SK-N-SH (cell line): ENCODE results near the gene C7orf33. TPM values are rescaled to one million over a fixed set of nuclear protein-coding genes. Genes with fewer than 3 reads are reported as not detected.

Experiments
- CTCF ChIA-PET: fragments of 300-600, 350-600 bp; formaldehyde crosslinking; extraction: SDS; loops from one replicate; lab custom pipeline; 2021; lab: Yijun Ruan, JAX
- POLR2A ChIA-PET: fragments of 350-600 bp; sonication (Branson Sonifier 250); formaldehyde crosslinking; extraction: SDS; loops from one replicate; lab custom pipeline; 2020; ENCODE audit warnings: antibody characterized with exemption, inconsistent platforms; lab: Yijun Ruan, JAX
- DNase-seq: peaks from one replicate; pipeline ENCODE4 v3.0.0; 2012
- H2AFZ ChIP-seq: fragments of 200-600 bp; sonication (generic); 2 replicates; pipeline ENCODE4 v1.8.1; 2016; ENCODE audit warnings: antibody characterized with exemption, mild to moderate bottlenecking, low read depth
- H3F3A ChIP-seq: fragments of 200-600 bp; sonication (generic); replicated peaks from 2 replicates; pipeline ENCODE3; 2016; ENCODE audit warnings: antibody characterized with exemption, mild to moderate bottlenecking; ENCODE audit not compliant: insufficient read depth
- H3K27ac ChIP-seq, 2 experiments: fragments of 200-500 bp in 1 of 2; fragments of 200-600 bp in 1 of 2; sonication (Bioruptor generic) in 1 of 2; sonication (generic), shearing (Covaris generic) in 1 of 2; 2 replicates each; pipeline versions ENCODE4 v1.5.1 to v1.6.1; 2014 to 2016; ENCODE audit warnings: low read depth in 2 of 2, inconsistent platforms in 1 of 2, low read length in 1 of 2, mild to moderate bottlenecking in 1 of 2, mixed read lengths in 1 of 2
- H3K27me3 ChIP-seq: fragments of 200-600 bp; sonication (generic), shearing (Covaris generic); 2 replicates; pipeline ENCODE4 v1.6.1; 2016; ENCODE audit warnings: mixed run types; ENCODE audit not compliant: insufficient read depth
- H3K36me3 ChIP-seq, 2 experiments: fragments of 200-500 bp in 1 of 2; fragments of 200-600 bp in 1 of 2; sonication (Bioruptor generic) in 1 of 2; sonication (generic) in 1 of 2; replicated peaks in 1 of 2; 2 replicates each; pipeline versions ENCODE3 to v1.5.1; 2014 to 2016; ENCODE audit warnings: low read length in 1 of 2, mild to moderate bottlenecking in 1 of 2; ENCODE audit not compliant: insufficient read depth in 2 of 2, control insufficient read depth in 1 of 2
- H3K4me1 ChIP-seq, 2 experiments: fragments of 200-500 bp in 1 of 2; fragments of 200-600 bp in 1 of 2; sonication (Bioruptor generic) in 1 of 2; sonication (generic), shearing (Covaris generic) in 1 of 2; 2 replicates each; pipeline versions ENCODE4 v1.5.1 to v1.6.1; 2014 to 2016; ENCODE audit warnings: low read depth in 1 of 2, low read length in 1 of 2, mixed run types in 1 of 2; ENCODE audit not compliant: insufficient read depth in 2 of 2, control insufficient read depth in 1 of 2
- H3K4me2 ChIP-seq: fragments of 200-600 bp; sonication (generic), shearing (Covaris generic); 2 replicates; pipeline ENCODE4 v1.6.1; 2017; ENCODE audit warnings: mixed run types
- H3K4me3 ChIP-seq, 2 experiments: fragments of 200-500 bp in 1 of 2; fragments of 200-600 bp in 1 of 2; sonication (Bioruptor generic) in 1 of 2; sonication (generic), shearing (Covaris generic) in 1 of 2; 2 replicates each; pipeline versions ENCODE4 v1.5.1 to v1.8.1; 2014 to 2016; ENCODE audit warnings: low read depth in 2 of 2, inconsistent platforms in 1 of 2, low read length in 1 of 2, mild to moderate bottlenecking in 1 of 2, mixed read lengths in 1 of 2, moderate library complexity in 1 of 2
- H3K79me2 ChIP-seq: fragments of 200-600 bp; sonication (generic); 2 replicates; pipeline ENCODE4 v1.8.1; 2017; ENCODE audit warnings: mild to moderate bottlenecking; ENCODE audit not compliant: insufficient read depth
- H3K9ac ChIP-seq: fragments of 200-600 bp; sonication (generic); 2 replicates; pipeline ENCODE4 v1.6.1; 2017; ENCODE audit warnings: mixed run types
- H3K9me2 ChIP-seq: fragments of 200-600 bp; sonication (generic); 2 replicates; pipeline ENCODE4 v1.6.1; 2017; ENCODE audit warnings: mixed run types
- H3K9me3 ChIP-seq: fragments of 200-600 bp; sonication (generic); 2 replicates; pipeline ENCODE4 v1.6.1; 2017; ENCODE audit warnings: mixed run types, mild to moderate bottlenecking, moderate library complexity
- H4K20me1 ChIP-seq: fragments of 200-600 bp; sonication (generic); 2 replicates; pipeline ENCODE4 v1.6.1; 2017; ENCODE audit warnings: mild to moderate bottlenecking, mixed run types; ENCODE audit not compliant: insufficient read depth
- CHD2 ChIP-seq: fragments of 150-350 bp; IDR thresholded peaks from 2 replicates; pipeline ENCODE4 v1.6.1; 2018; ENCODE audit warnings: low read length; ENCODE audit not compliant: partially characterized antibody
- CTCF ChIP-seq: fragments of 200-600 bp; sonication (generic); IDR thresholded peaks from 2 replicates; pipeline ENCODE4 v1.6.1; 2017; ENCODE audit warnings: antibody characterized with exemption, mild to moderate bottlenecking, moderate library complexity
- EZH2phosphoT487 ChIP-seq: fragments of 200-600 bp; sonication (generic); IDR thresholded peaks from 2 replicates; pipeline ENCODE4 v1.6.1; 2017; ENCODE audit warnings: low read depth, mixed run types, mild to moderate bottlenecking, antibody characterized with exemption, moderate library complexity, borderline replicate concordance
- FOSL2 ChIP-seq: IDR thresholded peaks from 2 replicates; pipeline ENCODE4 v1.4.0; 2012; ENCODE audit warnings: low read depth, mild to moderate bottlenecking, moderate library complexity, borderline replicate concordance
- FOXM1 ChIP-seq: IDR thresholded peaks from 2 replicates; pipeline ENCODE4 v1.4.0; 2012; ENCODE audit warnings: low read depth, mild to moderate bottlenecking
- GABPA ChIP-seq: IDR thresholded peaks from 2 replicates; pipeline ENCODE4 v1.4.0; 2012; ENCODE audit warnings: low read depth, mild to moderate bottlenecking
- IRF3 ChIP-seq: fragments of 150-350 bp; IDR thresholded peaks from 2 replicates; pipeline ENCODE4 v1.6.1; 2016; ENCODE audit warnings: mild to moderate bottlenecking, low read depth, low read length
- JUND ChIP-seq: IDR thresholded peaks from 2 replicates; pipeline ENCODE4 v1.4.0; 2012
- MAX ChIP-seq: IDR thresholded peaks from 2 replicates; pipeline ENCODE4 v1.4.0; 2012; ENCODE audit warnings: low read depth
- MEF2A ChIP-seq: IDR thresholded peaks from 2 replicates; pipeline ENCODE4 v1.4.0; 2012; ENCODE audit warnings: low read depth, borderline replicate concordance
- MXI1 ChIP-seq: IDR thresholded peaks from 2 replicates; pipeline ENCODE4 v1.6.1; 2012; ENCODE audit warnings: mild to moderate bottlenecking, low read depth, low read length, improper control_type of control experiment
- NRF1 ChIP-seq: IDR thresholded peaks from 2 replicates; pipeline ENCODE4 v1.6.1; 2012; ENCODE audit warnings: low read depth, mild to moderate bottlenecking, low read length
- POLR2AphosphoS5 ChIP-seq: IDR thresholded peaks from 2 replicates; pipeline ENCODE4 v1.6.1; 2012; ENCODE audit warnings: low read depth, low read length
- RAD21 ChIP-seq: IDR thresholded peaks from 2 replicates; pipeline ENCODE4 v1.6.1; 2012; ENCODE audit warnings: mild to moderate bottlenecking, low read length
- RFX5 ChIP-seq: IDR thresholded peaks from 2 replicates; pipeline ENCODE4 v1.6.1; 2012; ENCODE audit warnings: mild to moderate bottlenecking, improper control_type of control experiment, low read length
- SIN3A ChIP-seq: IDR thresholded peaks from 2 replicates; pipeline ENCODE4 v1.6.1; 2012; ENCODE audit warnings: low read depth, mild to moderate bottlenecking, low read length, moderate library complexity, borderline replicate concordance
- YY1 ChIP-seq: IDR thresholded peaks from 2 replicates; pipeline ENCODE4 v1.4.0; 2012; ENCODE audit warnings: low read depth, mild to moderate bottlenecking
- ZBTB33 ChIP-seq: IDR thresholded peaks from 2 replicates; pipeline ENCODE4 v1.4.0; 2012; ENCODE audit warnings: low read depth, borderline replicate concordance
- WGBS: methylation state at CpG from one replicate; pipeline ENCODE4 v1.1.6; 2017; ENCODE audit warnings: low lambda C conversion rate; 5-methylcytosine and 5-hydroxymethylcytosine counted together
- polyA plus RNA-seq, 3 experiments: library from polyadenylated mRNA; depleted of rRNA; stranded (reverse); fragments of >200 nt; gene quantifications; 2 replicates each; pipeline ENCODE4 v1.2.3, GENCODE V29; 2012
- TF ChIP-seq, protein P1 (sequence below): IDR thresholded peaks from 2 replicates; pipeline ENCODE4 v1.6.1; 2012; ENCODE audit warnings: mild to moderate bottlenecking, low read depth, low read length, moderate library complexity

C7orf33 gene
- polyA plus RNA-seq, 1 of the 3 experiments (the other 2 are of a cell fraction) = not detected

DNA sequence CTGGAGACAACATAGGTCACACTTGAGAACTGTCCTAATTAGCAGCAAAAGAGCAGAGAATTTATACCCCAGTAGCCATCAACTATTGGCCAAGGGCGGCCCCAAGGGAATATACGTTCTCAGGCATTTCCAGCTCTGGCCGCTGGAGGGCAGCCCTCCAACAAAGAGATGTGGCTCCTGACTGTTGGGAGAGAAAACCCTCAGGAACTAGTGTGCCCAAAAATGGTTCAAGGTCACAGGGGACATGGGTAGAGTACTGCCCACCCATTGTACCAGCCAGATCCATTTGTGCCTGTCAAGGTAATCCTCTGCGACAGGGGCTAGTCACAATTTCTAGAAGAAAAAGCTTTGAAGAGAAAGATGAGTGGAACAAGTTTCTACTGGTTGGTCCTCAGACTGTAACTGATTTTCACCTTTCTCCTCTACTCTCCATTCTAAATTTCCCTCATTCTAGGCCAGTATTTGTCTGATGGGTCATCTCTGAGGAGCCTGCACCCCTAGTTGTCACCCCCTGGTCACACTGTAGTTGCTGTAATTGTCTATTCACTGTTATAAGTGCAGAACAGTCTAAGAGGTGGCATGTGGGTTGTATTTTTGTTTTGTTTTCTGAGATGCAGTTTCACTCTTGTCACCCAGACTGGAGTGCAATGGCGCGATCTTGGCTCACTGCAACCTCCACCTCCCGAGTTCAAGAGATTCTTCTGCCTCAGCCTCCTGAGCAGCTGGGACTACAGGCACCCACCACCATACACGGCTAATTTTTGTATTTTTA, 14.7 kb upstream of the C7orf33 start (continued):
- TF ChIP-seq POLR2AphosphoS5 (no peak), MXI1 (no peak), FOSL2 (no peak), MEF2A (no peak), MAX (no peak), EZH2phosphoT487 (no peak), SIN3A (no peak), IRF3 (no peak), GABPA (no peak), YY1 (no peak), FOXM1 (no peak), RFX5 (no peak), RAD21 (peak; percentile 94), NRF1 (no peak), ZBTB33 (no peak), CHD2 (no peak)
- TF ChIP-seq, all 33 proteins: peak for 4

GRCh38 chr7:148579366-148579765, 11.2 kb upstream of the C7orf33 start:
- H3K79me2 ChIP-seq = no peaks in the 10 kb centered on the region
- no peaks in the 10 kb centered on the region for H3F3A ChIP-seq
- no peaks in the 10 kb centered on the region for H3K27me3 ChIP-seq
- H3K9me3 ChIP-seq = no peaks in the 10 kb centered on the region
- no peak overlapping the region for H3K27ac ChIP-seq
- WGBS = 79% methylated on average over 4 of the region's 4 CpGs
- no peaks in the 10 kb centered on the region for H3K4me1 ChIP-seq
- no peak overlapping the region for H3K4me3 ChIP-seq
- ChIA-PET POLR2A (interaction anchor here (0.5 kb wide), 1 partner anchor 294 kb away, joined by 4 read pairs; no protein-coding TSS in a partner anchor), CTCF (interaction anchor here (6.6 kb wide), 1 partner anchor 380 kb away, joined by 114 read pairs; no protein-coding TSS in a partner anchor)
- no peak overlapping the region for H3K4me2 ChIP-seq
- no peaks in the 10 kb centered on the region for H3K36me3 ChIP-seq
- DNase-seq = no peak
- no peak overlapping the region for H3K9ac ChIP-seq
- H3K9me2 ChIP-seq = no peaks in the 10 kb centered on the region
- no peaks in the 10 kb centered on the region for H4K20me1 ChIP-seq
- H2AFZ ChIP-seq = no peak overlapping the region
- TF ChIP-seq EZH2phosphoT487 (no peak), JUND (no peak), CTCF (no peak)
- TF ChIP-seq, protein P1, sequence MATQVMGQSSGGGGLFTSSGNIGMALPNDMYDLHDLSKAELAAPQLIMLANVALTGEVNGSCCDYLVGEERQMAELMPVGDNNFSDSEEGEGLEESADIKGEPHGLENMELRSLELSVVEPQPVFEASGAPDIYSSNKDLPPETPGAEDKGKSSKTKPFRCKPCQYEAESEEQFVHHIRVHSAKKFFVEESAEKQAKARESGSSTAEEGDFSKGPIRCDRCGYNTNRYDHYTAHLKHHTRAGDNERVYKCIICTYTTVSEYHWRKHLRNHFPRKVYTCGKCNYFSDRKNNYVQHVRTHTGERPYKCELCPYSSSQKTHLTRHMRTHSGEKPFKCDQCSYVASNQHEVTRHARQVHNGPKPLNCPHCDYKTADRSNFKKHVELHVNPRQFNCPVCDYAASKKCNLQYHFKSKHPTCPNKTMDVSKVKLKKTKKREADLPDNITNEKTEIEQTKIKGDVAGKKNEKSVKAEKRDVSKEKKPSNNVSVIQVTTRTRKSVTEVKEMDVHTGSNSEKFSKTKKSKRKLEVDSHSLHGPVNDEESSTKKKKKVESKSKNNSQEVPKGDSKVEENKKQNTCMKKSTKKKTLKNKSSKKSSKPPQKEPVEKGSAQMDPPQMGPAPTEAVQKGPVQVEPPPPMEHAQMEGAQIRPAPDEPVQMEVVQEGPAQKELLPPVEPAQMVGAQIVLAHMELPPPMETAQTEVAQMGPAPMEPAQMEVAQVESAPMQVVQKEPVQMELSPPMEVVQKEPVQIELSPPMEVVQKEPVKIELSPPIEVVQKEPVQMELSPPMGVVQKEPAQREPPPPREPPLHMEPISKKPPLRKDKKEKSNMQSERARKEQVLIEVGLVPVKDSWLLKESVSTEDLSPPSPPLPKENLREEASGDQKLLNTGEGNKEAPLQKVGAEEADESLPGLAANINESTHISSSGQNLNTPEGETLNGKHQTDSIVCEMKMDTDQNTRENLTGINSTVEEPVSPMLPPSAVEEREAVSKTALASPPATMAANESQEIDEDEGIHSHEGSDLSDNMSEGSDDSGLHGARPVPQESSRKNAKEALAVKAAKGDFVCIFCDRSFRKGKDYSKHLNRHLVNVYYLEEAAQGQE = no peak
